GM23248 (cell line): ENCODE measurements around the gene SLC44A5.

ENCODE experiments used
- EZH2 ChIP-seq: fragments of 200-600 bp; sonication (generic); IDR thresholded peaks from 2 replicates; pipeline ENCODE4 v1.6.1; 2018; ENCODE audit warnings: antibody characterized with exemption, mild to moderate bottlenecking; ENCODE audit not compliant: insufficient read depth, poor library complexity, severe bottlenecking
- EZH2phosphoT487 ChIP-seq: fragments of 200-600 bp; sonication (generic); IDR thresholded peaks from 2 replicates; pipeline ENCODE4 v1.6.1; 2018; ENCODE audit warnings: antibody characterized with exemption, moderate library complexity, mild to moderate bottlenecking, low read depth; ENCODE audit not compliant: insufficient read depth

DNA sequence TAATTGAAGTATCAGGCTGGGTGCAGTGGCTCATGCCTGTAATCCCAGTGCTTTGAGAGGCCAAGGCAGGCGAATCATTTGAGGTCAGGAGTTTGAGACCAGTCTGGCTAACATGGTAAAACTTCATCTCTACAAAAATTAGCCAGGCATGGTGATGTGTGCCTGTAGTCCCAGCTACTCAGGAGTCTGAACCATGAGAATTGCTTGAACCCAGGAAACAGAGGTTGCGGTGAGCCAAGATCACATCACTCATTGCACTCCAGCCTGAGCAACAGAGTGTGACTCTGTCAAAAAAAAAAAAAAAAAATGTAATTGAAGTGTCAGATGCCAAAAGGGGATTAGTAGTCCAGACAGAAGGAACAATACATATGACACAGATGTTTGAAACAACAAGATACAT lies 56.7 kb downstream of the SLC44A5 start:
- TF ChIP-seq EZH2 (no peak), EZH2phosphoT487 (no peak)
